Epidermal melanocyte (primary cell): ENCODE results near the gene SLC9A1.

ENCODE experiments used
- DNase-seq: peaks from one replicate; pipeline ENCODE4 v3.0.0; 2011; ENCODE audit warnings: low spot score; ENCODE audit not compliant: insufficient read length

Gene SLC9A1

DNA sequence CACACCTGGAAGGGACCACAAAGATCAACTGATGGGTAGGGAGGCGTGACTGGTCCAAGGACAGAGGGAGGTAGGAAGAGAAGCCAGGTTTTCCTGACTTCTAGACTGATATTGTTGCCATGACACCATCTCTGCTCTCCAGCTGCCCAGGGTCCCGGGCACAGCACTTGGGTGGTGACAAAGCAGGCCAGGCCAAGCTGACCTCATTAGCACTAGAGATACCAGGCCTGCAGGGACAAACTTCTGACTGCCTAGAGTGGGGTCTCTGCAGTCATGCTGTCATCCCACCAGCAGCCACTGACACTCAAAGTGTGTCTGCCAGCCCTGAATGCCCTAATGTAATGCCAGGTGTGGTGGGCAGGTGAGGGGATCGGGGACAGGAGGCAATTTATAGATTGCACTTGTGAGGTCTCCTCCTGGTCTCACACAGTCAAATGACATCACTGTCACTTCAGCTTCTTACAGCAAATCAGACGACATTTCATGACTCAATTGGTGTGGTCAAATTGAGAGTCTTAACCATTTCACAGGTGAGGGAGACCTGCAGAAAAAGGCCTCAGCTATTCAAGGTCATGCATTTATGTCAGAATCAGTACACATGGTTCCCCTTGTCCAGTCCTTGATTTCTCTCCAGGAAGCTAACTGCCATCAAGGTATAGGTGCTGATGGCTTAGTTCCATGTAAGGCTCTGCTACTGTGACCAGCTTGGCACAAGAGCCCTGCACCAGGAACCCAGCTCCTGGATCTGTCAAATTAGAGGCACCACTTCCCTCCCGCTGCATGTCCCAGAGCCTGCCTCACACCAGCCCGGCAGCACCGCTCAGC, 2.7 kb downstream of the SLC9A1 start:
- DNase-seq: no peak

DNA sequence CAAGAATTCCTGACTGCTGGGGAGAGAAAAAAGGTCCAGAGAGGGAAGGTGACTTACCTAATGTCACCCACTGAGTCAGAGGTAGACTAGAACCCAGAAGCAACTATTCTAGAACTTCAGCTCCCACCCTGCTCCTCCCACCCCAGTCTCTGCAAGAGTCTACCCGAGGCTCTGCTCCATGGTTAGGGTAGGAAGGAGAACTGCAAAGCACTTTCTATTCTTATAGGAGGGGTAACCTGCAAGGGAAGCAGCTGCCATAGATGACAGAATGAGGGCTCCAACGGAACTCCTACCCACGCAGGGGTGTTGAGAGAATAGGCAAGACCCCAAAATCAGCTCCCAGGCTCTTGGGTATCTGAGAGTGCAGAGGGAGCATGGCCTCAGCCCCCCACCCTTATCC, 4.3 kb downstream of the SLC9A1 start:
- no peak for DNase-seq

DNA sequence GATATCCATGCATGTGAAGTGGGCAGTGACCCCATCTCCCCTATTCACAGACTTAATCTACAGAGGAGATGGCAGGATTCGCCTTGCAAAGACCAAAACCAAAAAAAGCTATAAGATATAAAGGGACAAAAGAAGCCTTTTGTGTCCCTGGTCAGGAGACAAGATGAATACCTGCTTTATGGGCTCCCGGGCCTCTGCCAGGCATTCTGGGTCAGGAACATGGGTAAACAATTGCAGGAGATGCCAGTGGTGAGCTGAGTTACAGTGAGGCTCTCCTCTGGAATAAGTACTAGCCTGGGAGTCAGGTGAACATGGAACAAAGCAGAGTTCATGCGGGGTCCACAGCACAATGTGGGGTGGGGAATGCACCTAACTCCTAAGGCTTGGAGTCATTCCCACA, 4.7 kb downstream of the SLC9A1 start:
- DNase-seq: no peak

DNA sequence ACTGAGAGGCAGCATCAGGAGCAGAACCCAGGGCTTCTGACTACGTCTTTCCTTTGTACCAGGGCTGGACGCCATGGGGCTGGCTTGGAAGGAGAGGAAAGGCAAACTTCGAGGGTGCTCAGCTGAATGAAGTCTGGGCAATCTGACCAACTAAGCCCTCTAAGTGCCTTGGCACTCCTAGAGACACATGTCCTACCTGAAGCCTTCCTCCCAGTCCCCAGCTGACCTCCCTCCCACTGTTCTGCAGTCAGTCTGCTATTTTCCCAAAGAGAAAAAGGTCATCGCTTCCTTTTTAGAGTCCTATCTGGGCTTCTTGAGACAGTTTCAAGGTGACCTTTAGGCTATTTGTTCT, 5.2 kb downstream of the SLC9A1 start:
- no peak for DNase-seq

DNA sequence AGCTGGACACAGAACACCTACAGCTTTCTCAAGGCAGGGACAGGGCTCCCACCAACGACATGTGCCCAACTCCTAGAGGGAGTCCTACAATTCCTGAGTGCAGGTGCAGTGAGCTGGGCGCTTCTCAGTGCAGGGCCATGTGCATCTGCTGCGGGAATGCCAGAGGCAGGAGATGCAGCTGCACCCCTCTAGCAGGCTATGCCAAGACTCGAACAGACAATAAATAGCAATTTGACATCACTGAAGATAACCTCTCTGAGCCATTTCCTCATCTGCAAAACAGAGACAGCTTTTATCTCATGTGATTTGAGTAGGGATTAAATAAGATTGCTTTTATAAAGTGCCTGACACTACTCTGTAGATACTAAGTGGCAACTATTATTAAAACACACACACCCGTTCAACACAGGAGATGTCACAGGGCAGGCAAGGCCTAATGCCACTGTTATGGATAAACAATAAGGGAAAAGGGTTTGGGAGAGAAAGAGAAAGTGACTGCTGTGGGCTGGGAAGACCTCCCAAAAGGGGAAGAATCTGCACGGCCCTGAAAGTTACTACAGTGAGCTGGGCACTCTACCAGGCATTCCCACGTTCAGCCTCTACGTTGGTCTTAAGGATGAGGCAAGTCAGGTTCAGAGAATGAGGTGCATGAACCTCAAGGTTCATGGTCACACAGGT, 5.7 kb downstream of the SLC9A1 start:
- no peak for DNase-seq

DNA sequence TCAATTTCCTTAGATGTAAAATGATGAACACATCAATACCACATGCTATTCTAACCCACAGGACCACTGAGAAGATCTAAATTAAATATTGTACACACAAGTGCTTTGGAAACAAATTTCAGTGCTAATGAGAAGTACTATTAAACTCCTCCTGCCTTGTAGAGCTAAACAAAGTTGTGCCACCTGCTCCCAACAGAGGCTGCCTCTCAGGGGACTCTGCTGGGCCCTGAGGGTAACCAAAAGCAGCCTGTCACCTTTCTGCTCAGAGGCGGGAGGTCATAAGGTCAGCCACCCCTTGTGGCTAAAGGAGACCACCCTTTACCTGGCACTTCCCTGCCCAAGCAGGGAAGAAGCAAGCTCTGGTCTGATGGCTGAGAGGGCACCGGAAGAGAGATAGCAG, 6.3 kb downstream of the SLC9A1 start:
- no peak for DNase-seq

DNA sequence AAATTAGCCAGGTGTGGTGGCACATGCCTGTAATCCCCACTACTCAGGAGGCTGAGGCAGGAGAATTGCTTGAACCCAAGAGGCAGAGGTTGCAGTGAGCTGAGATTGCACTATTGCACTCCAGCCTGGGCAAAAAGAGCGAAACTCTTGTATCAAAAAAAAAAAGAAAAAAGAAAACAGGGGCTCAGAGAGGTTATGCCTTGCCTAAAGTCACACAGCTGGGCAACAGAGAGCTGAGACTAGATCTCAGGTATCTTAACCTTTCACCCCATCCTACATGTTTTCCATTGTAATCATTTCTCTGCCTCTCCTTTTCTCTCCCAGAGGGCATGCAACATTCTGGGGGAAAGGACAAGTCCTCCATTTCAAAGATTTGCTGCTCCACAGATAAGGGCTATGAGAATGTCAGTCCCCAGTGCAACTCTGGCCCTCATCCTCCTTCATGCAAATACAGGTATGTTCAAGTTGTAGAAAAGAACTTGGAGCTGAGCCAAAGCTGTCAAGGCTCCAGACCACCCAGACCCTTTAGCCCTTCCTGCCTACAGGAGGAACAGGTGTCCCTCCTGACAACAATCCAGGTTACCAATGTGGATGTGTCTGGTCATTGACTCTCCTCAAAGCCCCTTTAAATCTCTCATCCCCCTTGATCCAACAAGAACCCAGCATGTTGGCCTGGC, 6.9 kb downstream of the SLC9A1 start:
- DNase-seq: no peak

DNA sequence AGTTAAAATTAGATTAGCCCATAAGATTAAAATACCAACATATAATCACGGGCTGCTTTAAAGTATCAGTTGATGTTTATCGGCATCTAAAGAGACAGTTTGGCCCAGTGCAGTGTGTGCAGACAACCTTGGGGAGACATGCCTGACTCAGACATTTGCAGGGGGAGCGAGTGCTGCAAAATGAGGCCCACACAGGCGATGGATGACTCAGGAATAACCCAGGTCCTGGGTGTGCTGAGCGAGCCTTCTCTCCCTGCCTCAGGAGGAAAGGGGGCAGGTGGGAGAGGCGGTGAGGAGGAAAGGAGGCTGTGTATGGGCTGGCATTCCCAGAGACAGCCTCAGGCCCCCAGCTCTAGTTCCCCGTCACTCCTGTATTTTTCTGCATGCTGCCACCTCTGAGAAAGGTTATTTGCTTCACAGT, 9.0 kb downstream of the SLC9A1 start:
- no peak for DNase-seq

DNA sequence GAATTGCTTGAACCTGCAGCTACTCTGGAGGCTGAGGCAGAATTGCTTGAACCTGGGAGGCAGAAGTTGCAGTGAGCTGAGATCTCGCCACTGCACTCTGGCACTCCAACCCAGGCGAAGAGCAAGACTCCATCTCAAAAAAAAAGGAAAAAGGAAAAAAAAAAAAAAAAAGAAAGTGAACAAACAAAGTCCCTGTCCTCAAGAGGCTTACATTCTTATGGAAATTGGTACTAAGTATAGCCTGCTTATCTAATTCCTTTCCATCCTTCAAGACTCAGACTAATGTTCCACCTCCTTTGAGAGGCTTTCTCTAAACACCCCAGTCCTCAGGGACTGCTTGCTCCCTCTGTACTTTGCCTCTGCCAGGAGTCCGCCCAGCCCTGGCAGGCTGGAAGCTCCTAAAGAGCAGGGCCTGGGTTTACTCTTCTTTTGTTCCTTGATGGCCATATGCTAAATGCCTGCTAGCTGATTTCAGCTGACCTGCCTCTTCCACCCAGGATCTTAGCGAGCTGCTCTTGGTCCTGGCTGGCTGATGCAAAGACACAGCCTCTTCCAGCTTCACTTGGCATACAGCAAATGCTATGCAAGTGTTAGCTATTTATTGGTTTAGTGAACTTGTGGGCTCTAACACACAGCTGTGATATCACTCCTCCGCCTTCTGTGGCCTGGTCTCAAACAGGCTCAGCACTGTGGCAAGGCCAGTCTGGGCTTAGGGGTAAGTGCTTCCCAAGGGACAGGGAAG, 9.8 kb downstream of the SLC9A1 start:
- no peak for DNase-seq

DNA sequence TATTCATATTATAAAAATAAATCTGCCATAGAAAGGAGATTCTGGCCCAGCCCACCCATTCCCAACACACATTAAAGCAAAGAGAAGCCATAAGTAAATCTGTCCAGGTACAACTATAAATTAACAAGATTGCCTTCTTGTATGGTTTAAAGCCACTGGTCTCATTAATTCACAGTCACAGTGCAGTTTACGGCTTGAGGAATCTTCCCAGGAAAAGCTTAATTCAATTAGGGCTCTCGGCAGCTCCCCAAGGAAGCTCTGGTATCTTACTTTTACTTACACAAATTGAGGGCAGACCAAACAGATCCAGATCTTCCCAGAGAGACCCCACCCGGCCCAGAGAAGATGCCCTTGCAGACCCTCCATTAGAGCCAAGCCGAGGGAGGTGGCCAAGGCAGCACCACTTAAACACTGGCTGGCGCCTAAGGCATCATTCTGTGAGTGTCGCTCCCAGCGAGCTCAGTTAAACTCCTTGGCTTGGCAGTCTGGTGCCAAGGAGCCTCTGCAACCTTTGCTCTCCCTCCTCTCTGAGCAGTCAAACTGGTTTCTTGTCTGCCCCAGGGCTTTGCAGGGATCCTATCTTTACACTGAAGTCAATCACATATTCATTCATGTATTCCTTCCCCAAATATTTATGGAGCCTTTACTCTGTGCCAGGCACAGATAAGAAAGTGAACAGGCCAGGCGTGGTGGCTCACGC, 10.7 kb downstream of the SLC9A1 start:
- no peak for DNase-seq

DNA sequence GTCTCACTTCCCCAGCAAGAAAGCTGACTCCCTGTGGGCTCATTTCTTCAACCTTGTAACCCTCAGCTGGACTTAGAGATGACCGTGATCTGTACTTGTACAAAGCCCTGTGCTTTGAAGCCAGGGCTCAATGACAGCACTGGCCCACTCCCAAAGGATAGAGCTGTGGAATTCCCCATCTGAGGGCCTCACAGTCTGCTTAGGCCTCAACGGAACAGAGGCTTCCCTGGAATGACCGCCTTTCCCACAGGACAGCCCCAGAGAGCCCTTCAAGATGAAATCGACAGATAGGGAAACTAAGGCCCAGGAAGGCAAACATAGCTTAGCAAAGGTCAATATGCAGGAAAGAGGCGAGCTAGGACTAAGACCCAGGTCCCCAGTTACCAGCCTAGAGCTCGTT, 11.5 kb downstream of the SLC9A1 start:
- no peak for DNase-seq

DNA sequence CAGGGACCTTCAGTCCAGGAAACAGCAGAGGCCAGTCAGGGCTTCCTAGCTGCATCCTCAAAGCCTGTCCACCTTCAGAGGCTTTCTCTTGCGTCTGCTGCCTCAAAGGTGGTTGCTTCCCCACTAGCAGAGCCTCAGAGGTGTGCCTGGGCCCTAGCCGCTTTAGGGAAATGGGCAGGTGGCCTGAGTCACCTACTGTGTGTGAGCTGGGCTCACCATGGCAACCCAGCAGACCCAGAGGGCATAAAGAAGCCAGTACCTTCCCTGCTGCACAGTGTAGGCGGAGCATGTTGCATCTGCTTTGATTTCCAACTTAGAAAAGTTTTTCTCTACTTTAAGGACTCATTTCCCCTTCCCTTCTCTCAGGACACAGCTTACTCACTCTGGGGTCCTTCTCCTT, 12.5 kb downstream of the SLC9A1 start:
- DNase-seq: no peak

DNA sequence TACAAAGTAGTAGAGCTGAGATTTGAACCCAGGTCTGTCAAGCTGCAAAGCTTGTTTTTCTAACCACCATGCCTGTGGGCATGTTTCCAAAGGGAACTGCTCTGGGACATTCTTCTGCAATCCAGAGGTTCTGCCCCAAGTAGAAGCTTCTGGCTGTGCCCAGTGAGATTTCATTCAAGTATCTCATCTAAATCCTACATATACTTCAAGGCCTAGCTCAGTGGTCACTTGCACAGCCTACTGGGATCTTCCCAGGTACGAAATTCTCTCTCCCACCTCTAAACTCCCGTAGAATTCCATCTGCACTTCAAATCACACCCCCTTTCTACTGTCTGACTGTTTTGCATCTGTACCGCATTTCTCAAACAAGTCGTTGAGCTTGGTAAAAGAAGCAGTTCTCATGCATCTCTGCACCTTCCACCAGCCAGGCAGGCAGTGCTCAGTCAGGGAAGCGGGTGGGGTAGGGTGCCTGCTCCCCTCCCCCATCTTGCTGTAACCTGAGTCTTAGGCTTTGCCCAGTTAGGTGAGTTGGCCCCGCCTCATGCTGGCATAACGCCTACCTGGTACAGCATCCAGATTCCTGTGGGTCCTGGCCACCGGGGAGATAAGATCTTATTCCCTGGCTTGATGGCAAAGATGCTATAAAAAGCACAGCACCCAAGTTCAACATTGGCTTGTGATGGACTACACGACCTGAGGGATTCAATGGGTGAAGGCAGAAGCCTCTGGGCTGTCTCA, 13.5 kb downstream of the SLC9A1 start:
- no peak for DNase-seq

DNA sequence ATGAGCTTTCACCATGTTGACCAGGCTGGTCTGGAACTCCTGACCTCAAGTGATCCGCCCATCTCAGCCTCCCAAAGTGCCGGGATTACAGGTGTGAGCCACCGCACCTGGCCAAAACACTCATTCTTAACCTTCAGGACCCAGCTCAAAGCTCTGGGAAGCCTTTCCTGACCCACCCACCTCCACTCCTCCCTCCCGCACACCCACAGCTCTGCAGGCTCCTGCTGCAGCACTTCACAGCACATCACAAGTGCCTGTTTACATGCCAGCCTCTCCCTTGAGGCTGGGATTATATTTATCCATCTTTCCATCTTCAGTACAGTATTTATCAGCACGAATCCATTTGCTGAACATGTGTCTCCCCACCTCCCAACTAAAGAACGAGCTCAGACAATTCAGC, 14.9 kb downstream of the SLC9A1 start:
- no peak for DNase-seq

DNA sequence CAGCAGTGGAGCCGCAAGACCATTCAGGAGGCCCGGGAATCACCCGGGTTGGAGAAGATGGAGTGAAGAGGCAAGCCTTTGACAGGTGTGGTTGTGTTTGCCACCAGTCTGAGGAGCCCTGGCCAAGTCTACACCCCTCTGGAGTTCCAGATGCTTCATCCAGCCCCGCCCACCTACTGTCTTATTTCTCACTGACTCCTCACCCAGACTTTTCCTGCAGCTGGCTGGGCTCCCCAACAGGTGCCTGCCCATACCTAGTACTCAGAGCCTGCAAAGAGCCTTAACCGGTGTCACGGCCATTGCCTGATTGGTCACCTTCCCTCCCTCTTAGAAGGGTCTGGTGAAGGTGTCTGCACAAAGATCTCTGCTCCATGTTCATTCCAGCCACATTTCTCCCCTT, 16.0 kb downstream of the SLC9A1 start:
- DNase-seq: no peak

DNA sequence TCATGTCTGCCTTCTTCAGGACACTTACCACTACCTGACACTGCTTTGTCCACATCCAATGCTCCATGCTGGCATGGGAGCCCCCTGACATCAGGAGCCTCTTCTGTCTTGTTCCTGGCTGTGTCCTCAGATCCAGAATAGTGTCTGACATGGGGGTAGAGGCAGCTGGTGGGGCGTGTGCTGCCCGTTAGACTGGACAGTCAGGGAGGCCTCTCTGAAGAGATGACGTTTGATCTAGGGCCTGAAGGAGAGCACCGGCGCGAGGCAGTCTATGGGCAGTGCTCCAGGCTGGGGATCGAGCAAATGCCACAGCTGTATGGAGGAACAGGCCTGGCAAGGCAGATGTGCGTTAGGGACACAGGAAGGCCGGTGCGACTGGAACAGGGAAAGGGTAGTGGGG, 16.6 kb downstream of the SLC9A1 start:
- no peak for DNase-seq

DNA sequence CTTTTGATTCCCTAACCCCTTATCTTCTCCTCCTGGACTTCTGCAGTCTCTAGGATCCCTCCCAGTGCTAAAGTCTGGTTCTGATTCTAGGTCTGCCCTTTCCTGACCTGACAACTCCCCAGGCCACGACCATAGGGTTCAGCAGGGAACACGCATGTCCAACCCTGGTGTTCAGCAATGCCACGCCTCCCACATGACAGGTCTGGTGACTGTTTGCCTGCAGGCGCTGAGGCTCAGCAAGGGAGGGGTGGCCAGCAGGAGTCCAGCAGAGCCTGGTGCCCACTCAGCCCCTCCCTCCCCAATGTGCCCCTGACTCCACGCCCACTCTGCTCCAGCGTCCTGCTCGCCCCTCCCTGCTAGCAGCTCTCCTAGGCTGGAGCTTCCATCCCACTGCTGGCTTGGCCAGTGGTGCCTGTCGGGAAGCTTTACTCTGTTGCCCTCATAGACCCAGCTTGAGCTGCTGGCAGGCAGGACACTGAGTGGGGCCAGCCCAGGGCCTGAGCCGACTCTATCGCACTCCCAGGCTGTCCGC, 17.3 kb downstream of the SLC9A1 start:
- peak; percentile 77 for DNase-seq

DNA sequence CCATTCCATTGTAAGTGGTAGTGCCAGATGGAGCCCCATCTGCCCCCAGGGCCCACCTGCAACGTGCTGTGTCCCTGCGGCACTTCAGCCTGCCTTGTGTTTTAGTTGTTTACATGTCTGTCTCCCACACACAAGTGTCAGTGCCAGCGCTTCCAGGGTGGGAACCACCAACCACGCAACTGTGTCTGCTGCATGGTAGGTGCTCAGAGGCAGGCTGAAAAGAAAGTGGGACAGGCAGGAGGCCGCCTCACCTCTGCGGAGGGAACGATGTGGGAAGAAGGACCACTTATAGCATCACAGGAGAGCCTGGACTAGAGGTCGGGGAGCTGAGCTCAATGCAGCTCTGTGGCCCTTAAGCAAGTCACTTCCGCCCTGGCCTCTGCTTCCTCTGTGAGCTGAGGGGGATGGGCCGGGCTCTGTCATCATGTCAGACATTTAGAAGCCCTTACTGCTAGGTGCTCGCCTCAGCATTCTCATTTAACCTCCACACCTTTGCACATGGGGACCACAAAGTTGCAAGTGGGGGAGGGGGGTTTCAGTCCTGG, 17.9 kb downstream of the SLC9A1 start:
- no peak for DNase-seq

DNA sequence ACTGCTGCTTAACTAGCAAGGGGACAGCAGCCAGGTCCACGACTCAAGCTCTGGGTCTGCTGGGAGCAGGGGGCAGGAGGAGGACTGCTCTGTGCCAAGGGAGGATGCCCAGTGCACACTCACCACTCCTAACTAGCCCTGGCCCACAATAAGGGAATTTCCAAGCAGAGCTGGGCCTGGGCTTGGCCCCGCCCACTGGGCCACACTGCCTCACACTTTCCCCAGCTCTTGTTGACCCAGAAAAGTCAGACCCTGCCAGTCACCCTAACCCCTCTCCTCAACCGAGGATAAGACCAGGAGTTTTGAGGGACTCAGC, 18.7 kb downstream of the SLC9A1 start:
- no peak for DNase-seq

DNA sequence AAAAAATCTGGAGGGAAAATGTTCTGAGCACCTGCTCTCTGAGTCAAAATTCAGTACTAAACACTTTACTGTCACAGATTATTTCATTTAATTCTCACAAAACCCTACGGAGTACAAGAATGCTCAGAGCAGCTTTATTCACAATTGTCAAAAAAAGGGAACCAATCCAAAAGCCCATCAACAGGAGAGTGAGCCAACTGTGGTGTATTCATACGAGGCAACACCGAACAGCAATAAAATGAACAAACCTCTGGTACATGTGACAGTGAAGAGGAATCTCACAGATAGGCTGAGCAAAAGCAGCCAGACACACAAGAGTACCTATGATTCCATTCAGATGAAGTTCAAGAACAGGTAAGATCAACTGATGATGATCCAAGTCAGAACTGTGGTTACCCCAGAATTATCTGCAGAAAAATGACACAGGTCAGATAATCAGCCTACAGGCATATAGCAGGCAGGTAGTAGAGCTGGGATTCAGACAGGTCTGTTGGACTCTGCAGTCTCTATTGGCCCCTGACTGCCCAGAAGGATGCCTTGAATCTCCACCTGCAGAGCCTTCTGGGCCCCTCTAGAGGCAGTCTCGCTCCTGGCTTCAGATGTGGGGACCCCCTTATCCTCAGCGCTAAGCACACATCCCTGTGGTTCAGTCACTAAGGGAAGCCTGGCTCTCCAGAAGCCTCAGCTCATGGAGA, 19.2 kb downstream of the SLC9A1 start:
- no peak for DNase-seq
